Sigmoid colon (tissue), 7 donors: ENCODE results near the gene PLOD3. TPM values are rescaled to one million over a fixed set of nuclear protein-coding genes. Genes with fewer than 3 reads are reported as not detected.

Experiments
- DNase-seq: peaks from one replicate; pipeline ENCODE4 v3.0.0-alpha.2; 2019
- H3K27ac ChIP-seq, 4 donors: fragments of 200-600 bp; sonication (generic); one replicate each; pipeline ENCODE4 v1.5.1; 2016 to 2019; ENCODE audit warnings: mild to moderate bottlenecking in 1 of 4
- H3K27me3 ChIP-seq, 3 donors: fragments of 200-600 bp; sonication (generic); one replicate each; pipeline ENCODE4 v1.5.1; 2019; ENCODE audit warnings: mild to moderate bottlenecking in 1 of 3
- H3K36me3 ChIP-seq, 4 donors: fragments of 200-600 bp; sonication (generic); one replicate each; pipeline ENCODE4 v1.5.1; 2016 to 2019
- H3K4me1 ChIP-seq, 4 donors: fragments of 200-600 bp; sonication (generic); one replicate each; pipeline ENCODE4 v1.5.1; 2017 to 2019
- H3K4me3 ChIP-seq, 4 donors: fragments of 200-600 bp; sonication (generic); one replicate each; pipeline ENCODE4 v1.5.1; 2017 to 2019; ENCODE audit warnings: mild to moderate bottlenecking in 2 of 4, moderate library complexity in 1 of 4
- H3K9me3 ChIP-seq, 4 donors: fragments of 200-600 bp in 3 of 4; sonication (generic) in 3 of 4; one replicate each; pipeline versions ENCODE4 v1.5.1 to v1.6.1; 2013 to 2019
- CTCF ChIP-seq, 4 experiments: fragments of 450-650 bp in 3 of 4; fragments of 200-600 bp in 1 of 4; IDR thresholded peaks; one replicate each; pipeline ENCODE4 v1.5.1; 2016 to 2019; ENCODE audit warnings: antibody characterized with exemption in 4 of 4, mild to moderate bottlenecking in 3 of 4, moderate library complexity in 2 of 4
- EP300 ChIP-seq, 4 donors: sonication (generic); formaldehyde crosslinking; IDR thresholded peaks; one replicate each; pipeline ENCODE4 v1.6.1; 2017; ENCODE audit warnings: antibody characterized with exemption in 4 of 4
- POLR2A ChIP-seq, 2 donors: fragments of 450-650 bp; IDR thresholded peaks; one replicate each; pipeline ENCODE4 v1.6.1; 2016; ENCODE audit warnings: antibody characterized with exemption in 2 of 2, mild to moderate bottlenecking in 2 of 2, moderate library complexity in 2 of 2
- POLR2AphosphoS5 ChIP-seq, 4 donors: sonication (generic); formaldehyde crosslinking; IDR thresholded peaks; one replicate each; pipeline ENCODE4 v1.6.1; 2017; ENCODE audit warnings: antibody characterized with exemption in 4 of 4
- WGBS, 2 donors: extraction: QIAGEN DNeasy Blood & Tissue Kit; methylation state at CpG; one replicate each; pipeline ENCODE4 v1.1.7; 2013; 5-methylcytosine and 5-hydroxymethylcytosine counted together
- intact Hi-C: fragments of 100-400 bp; cut with DNase I; formaldehyde crosslinking; loops from one replicate; pipeline ENCODE4 v1.15.1; 2023
- polyA plus RNA-seq, 3 donors: library from polyadenylated mRNA; stranded (reverse); fragments of 200-250 nt; gene quantifications; one replicate each; pipeline ENCODE4 v1.2.3, GENCODE V29; 2013
- total RNA-seq, 4 donors: library from RNA; depleted of rRNA; stranded (reverse); fragments of >200 nt; gene quantifications; one replicate each; pipeline ENCODE4 v1.1.0, GENCODE V29; 2016
- donor health status: healthy with polysubstance abuse.
- donor health status: Bipolar disorder and iron deficiency.
- donor health status: healthy.

PLOD3 gene
- total and polyA plus RNA-seq, 7 donors: 18.0 to 57.3 (median 26.0) TPM

- no peak overlapping the region for H3K4me3 ChIP-seq
- H3K4me1 ChIP-seq: no peaks in the 10 kb centered on the region
- no peak for DNase-seq
- no peaks in the 10 kb centered on the region for H3K36me3 ChIP-seq
- 68 to 83% methylated on average over 8 of the region's 8 CpGs for WGBS, 2 donors
- TF ChIP-seq EP300 (IDR thresholded peaks at IDR 0.05) (no peak), POLR2A (IDR thresholded peaks at IDR 0.05) (no peak), POLR2AphosphoS5 (IDR thresholded peaks at IDR 0.05) (no peak), CTCF (IDR thresholded peaks at IDR 0.05) (no peak)
- no peak overlapping the region for H3K27ac ChIP-seq
- no peaks in the 10 kb centered on the region for H3K9me3 ChIP-seq
- peaks cover 0 to 26% (median 7%) of the 10 kb centered on the region in 3 donors for H3K27me3 ChIP-seq
- intact Hi-C loops: no loop called here
These were observed 28.3 kb downstream of the PLOD3 start for GRCh38 chr7:101189109-101189508.

GRCh38 chr7:101186844-101187428 is 30.4 kb downstream of the PLOD3 start:
- WGBS, 2 donors: 84 to 89% methylated on average over 4 of the region's 4 CpGs
- intact Hi-C loops: no loop called here
- H3K9me3 ChIP-seq: no peaks in the 10 kb centered on the region

GRCh38 chr7:101186194-101186593 is 31.2 kb downstream of the PLOD3 start:
- Histone ChIP-seq H3K27me3 (peaks cover 2 to 45% (median 33%) of the 10 kb centered on the region in 3 donors), H3K4me1 (no peaks in the 10 kb centered on the region), H3K27ac (no peak overlapping the region), H3K4me3 (no peak overlapping the region), H3K9me3 (no peaks in the 10 kb centered on the region), H3K36me3 (no peaks in the 10 kb centered on the region)
- WGBS, 2 donors: 63 to 79% methylated on average over 6 of the region's 6 CpGs
- intact Hi-C loops: no loop called here
- no peak for DNase-seq
- TF ChIP-seq EP300 (IDR thresholded peaks at IDR 0.05) (no peak), POLR2A (IDR thresholded peaks at IDR 0.05) (no peak), CTCF (IDR thresholded peaks at IDR 0.05) (no peak), POLR2AphosphoS5 (IDR thresholded peaks at IDR 0.05) (no peak)

More at GRCh38 chr7:101186844-101187428, 30.4 kb downstream of the PLOD3 start:
- peaks cover 0 to 38% (median 26%) of the 10 kb centered on the region in 3 donors for H3K27me3 ChIP-seq
- H3K4me1 ChIP-seq: no peaks in the 10 kb centered on the region
- H3K4me3 ChIP-seq: no peak overlapping the region
- no peaks in the 10 kb centered on the region for H3K36me3 ChIP-seq
- no peak for DNase-seq
- TF ChIP-seq EP300 (IDR thresholded peaks at IDR 0.05) (no peak), POLR2AphosphoS5 (IDR thresholded peaks at IDR 0.05) (no peak), CTCF (IDR thresholded peaks at IDR 0.05) (no peak), POLR2A (IDR thresholded peaks at IDR 0.05) (no peak)
- H3K27ac ChIP-seq: no peak overlapping the region

GRCh38 chr7:101185258-101185839 is 32.0 kb downstream of the PLOD3 start:
- WGBS, 2 donors: 38 to 54% methylated on average over 5 of the region's 5 CpGs
- H3K27ac ChIP-seq: no peak overlapping the region
- H3K9me3 ChIP-seq: no peaks in the 10 kb centered on the region
- peaks cover 0 to 1% (median under 1%) of the 10 kb centered on the region in 4 donors for H3K4me1 ChIP-seq
- H3K4me3 ChIP-seq: no peak overlapping the region
- peaks cover 9 to 54% (median 42%) of the 10 kb centered on the region in 3 donors for H3K27me3 ChIP-seq
- no peaks in the 10 kb centered on the region for H3K36me3 ChIP-seq
- intact Hi-C loops: no loop called here
- DNase-seq: no peak
- TF ChIP-seq CTCF (IDR thresholded peaks at IDR 0.05) (no peak), EP300 (IDR thresholded peaks at IDR 0.05) (no peak), POLR2A (IDR thresholded peaks at IDR 0.05) (no peak), POLR2AphosphoS5 (IDR thresholded peaks at IDR 0.05) (no peak)
